SK-N-SH (cell line): ENCODE data around the gene ARGLU1.

Experiments used
- GATA2 ChIP-seq: sonication (generic); formaldehyde crosslinking; IDR thresholded peaks from 2 replicates; pipeline ENCODE4 v1.5.0; 2020; ENCODE audit warnings: mild to moderate bottlenecking, missing genetic modification reagents
- JUND ChIP-seq: IDR thresholded peaks from 2 replicates; pipeline ENCODE4 v1.4.0; 2012
- RAD21 ChIP-seq: IDR thresholded peaks from 2 replicates; pipeline ENCODE4 v1.6.1; 2012; ENCODE audit warnings: mild to moderate bottlenecking, low read length
- RFX5 ChIP-seq: IDR thresholded peaks from 2 replicates; pipeline ENCODE4 v1.6.1; 2012; ENCODE audit warnings: mild to moderate bottlenecking, improper control_type of control experiment, low read length
- TF ChIP-seq, protein P1 (sequence below): IDR thresholded peaks from 2 replicates; pipeline ENCODE4 v1.4.0; 2012; ENCODE audit warnings: low read depth, borderline replicate concordance

DNA sequence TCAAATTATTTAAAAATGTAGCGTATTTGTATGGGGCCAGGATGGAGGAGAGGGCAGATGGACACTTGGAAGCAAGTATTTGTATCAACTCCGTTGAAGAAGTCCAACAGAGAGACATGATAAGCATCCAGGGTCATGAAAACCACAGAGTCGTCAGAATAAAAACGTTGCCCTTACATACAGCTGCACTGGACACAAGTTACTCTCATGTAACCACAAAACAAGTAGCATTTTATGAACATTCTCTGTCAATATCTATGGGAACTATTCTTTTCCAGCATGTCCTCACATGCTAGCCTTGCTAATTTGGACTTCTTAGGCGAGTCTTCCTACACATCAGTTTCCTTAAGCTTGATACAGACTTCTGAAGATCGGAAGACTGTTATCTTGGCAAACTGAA is 67.5 kb downstream of the ARGLU1 start:
- TF ChIP-seq RAD21 (no peak), RFX5 (no peak), JUND (no peak), GATA2 (CRISPR knock-in tag) (no peak)
- TF ChIP-seq, protein P1, sequence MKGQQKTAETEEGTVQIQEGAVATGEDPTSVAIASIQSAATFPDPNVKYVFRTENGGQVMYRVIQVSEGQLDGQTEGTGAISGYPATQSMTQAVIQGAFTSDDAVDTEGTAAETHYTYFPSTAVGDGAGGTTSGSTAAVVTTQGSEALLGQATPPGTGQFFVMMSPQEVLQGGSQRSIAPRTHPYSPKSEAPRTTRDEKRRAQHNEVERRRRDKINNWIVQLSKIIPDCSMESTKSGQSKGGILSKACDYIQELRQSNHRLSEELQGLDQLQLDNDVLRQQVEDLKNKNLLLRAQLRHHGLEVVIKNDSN = no peak
